Fibroblast of pulmonary artery (primary cell): ENCODE data around the gene SCO1.

Experiments
- DNase-seq: peaks from one replicate; pipeline ENCODE4 v3.0.0-alpha.2; 2010; ENCODE audit warnings: low read depth
- H3K4me3 ChIP-seq: replicated peaks from 2 replicates; pipeline ENCODE4 v1.5.1; 2011; ENCODE audit warnings: low read depth, mild to moderate bottlenecking, control low read depth, low read length, moderate library complexity
- TF ChIP-seq, protein P1 (sequence below): IDR thresholded peaks from 2 replicates; pipeline ENCODE4 v1.5.1; 2011; ENCODE audit warnings: mild to moderate bottlenecking, control low read depth, low read length, inconsistent platforms; ENCODE audit errors: missing control alignments

SCO1 gene

GRCh38 chr17:10653987-10654386, 43.3 kb downstream of the SCO1 start:
- TF ChIP-seq, protein P1, sequence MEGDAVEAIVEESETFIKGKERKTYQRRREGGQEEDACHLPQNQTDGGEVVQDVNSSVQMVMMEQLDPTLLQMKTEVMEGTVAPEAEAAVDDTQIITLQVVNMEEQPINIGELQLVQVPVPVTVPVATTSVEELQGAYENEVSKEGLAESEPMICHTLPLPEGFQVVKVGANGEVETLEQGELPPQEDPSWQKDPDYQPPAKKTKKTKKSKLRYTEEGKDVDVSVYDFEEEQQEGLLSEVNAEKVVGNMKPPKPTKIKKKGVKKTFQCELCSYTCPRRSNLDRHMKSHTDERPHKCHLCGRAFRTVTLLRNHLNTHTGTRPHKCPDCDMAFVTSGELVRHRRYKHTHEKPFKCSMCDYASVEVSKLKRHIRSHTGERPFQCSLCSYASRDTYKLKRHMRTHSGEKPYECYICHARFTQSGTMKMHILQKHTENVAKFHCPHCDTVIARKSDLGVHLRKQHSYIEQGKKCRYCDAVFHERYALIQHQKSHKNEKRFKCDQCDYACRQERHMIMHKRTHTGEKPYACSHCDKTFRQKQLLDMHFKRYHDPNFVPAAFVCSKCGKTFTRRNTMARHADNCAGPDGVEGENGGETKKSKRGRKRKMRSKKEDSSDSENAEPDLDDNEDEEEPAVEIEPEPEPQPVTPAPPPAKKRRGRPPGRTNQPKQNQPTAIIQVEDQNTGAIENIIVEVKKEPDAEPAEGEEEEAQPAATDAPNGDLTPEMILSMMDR, result no peak
- no peak overlapping the region for H3K4me3 ChIP-seq
- DNase-seq, result no peak

DNA sequence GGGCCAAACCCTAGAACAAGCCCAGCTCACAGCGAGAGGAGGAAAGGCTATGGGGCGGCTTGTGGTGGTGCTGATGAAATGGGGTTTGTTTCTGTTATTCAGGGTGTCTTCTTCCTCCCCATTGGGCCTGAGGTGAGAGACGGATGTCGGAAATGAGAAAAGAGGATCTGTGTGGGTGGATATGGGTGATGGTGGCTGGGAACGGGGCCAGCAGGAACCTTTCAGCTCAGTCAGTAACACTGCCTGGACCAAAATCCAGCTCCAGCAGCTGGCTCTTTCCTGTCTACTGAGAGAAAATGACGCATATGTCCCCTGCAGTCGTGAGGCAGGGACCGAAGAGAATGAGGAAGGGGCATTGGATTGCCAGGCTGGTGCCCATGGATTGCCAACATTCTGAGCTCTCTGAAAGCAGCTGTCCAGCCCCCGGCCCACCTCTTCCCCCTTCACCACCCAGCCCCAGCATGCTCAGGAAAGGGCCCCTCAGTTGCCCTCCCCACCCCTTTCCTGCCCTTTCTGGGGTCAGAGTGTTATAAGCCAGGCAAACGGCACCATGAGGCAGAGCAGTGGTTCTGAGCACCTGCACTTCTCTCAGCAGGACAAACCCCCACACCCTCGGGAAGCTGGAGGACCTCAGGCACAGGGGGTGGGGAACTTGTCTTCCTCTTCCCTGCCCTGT, 44.2 kb downstream of the SCO1 start:
- H3K4me3 ChIP-seq, result no peak overlapping the region
- TF ChIP-seq, protein P1, result no peak
- DNase-seq, result peak; percentile 20

DNA sequence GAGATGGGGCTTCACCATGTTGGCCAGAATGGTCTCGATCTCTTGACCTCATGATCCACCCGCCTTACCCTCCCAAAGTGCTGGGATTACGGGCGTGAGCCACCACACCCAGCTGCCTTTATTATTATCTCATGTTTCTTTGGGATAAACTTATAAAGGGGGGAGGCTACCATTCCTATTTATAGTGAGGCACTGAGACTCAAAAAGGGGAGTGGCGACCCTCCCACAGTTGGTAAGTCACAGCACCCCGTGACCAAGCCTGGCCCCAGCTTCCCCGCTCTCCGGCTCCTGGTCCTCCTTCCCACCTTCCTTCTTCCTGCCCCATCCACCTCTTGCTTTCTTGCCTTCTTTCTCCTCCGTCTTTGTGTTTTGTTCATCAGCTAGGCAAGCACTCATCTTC, 45.4 kb downstream of the SCO1 start:
- TF ChIP-seq, protein P1, result no peak
- no peak for DNase-seq
- H3K4me3 ChIP-seq, result no peak overlapping the region

DNA sequence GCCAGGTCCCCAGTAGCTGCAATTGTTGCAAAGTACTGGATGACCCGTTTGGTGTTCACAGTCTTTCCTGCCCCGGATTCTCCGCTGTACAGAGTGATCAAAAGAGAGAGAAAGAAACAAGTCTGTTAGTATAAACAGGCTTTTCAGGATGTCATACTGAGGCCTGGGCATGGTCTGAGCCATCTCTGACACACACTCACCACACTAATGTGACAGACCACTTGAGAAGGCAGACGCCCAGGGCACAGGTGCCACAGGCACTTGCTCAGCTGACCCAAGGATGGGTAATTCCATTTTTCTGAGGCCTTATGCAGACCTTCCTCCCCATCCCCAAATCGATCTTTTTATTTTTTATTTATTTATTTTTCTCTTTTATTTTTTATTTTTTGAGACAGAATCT, 47.7 kb downstream of the SCO1 start:
- H3K4me3 ChIP-seq, result no peak overlapping the region
- TF ChIP-seq, protein P1, result no peak
- DNase-seq, result no peak

- no peak overlapping the region for H3K4me3 ChIP-seq
- TF ChIP-seq, protein P1, result no peak
- DNase-seq, result peak; percentile 21
Measured at GRCh38 chr17:10648956-10649355, 48.4 kb downstream of the SCO1 start.

DNA sequence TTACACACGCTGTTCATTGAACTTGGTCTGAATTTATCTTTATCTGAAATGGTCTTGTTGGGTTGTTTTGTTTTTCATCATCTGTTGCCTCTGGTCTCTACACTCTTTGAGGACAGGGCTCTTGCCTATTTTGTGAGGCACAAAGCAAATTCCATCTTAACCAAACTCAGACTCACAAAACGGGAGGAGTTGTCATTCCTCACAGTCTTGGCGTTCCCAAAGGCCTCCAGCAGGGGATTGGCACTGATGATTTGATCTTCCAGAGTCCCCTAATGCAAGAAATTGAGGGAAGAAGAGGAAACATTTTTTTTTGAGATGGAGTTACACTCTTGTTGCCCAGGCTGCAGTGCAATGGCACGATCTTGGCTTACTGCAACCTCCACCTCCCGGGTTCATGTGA, 49.0 kb downstream of the SCO1 start:
- DNase-seq, result no peak
- TF ChIP-seq, protein P1, result no peak
- H3K4me3 ChIP-seq, result no peak overlapping the region

- TF ChIP-seq, protein P1, result peak; percentile 89
- no peak overlapping the region for H3K4me3 ChIP-seq
- peak; percentile 80 for DNase-seq
Measured at GRCh38 chr17:10646392-10646990, 50.8 kb downstream of the SCO1 start.
